ENCODE measurements around the gene BTNL9. TPM values are rescaled to one million over a fixed set of nuclear protein-coding genes. Genes with fewer than 3 reads are reported as not detected.

BTNL9 gene
- total RNA-seq, 4 donors from 2014 or later: 14.5 to 28.6 (median 20.1) TPM

DNA sequence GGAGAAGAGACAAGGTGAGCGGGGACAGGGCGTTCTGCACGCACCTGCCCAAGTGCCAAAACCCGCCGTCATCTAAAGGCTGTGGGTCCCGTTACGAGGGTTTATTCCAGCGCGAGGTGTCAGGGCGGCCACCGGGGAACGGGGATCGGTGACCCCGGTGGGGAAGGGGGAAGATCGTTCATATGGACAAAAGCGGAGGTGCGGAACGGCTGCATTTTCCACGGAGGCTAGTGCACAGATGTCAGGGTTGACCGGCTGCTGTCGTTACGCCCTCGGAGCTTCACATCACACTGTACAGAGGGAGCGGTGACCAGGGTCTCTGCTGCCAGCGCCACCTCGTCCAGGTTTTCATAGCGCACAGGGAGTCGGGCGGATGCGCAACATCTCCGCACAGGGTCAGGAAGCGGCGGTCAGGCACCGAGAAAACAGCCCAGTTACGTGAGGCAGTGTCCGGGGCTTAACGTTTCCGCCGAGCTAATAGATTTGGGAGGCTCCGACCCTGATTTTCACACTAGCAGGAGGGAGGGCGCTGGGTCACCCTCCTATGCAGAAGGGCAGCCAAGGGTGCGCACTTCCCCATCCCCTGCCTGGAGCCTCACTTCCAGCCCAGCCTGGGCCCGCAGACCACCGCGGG, 13.5 kb downstream of the BTNL9 start:
- Histone ChIP-seq H3K4me3 (peak overlapping the region; percentile 27 to 55 (median 42)), H3K36me3 (no peaks in the 10 kb centered on the region), H3K27me3 (peaks cover 64 to 72% (median 65%) of the 10 kb centered on the region in 3 donors), H3K27ac (peak overlapping the region in 3 of 4 donors; percentile 39 to 60 (median 58)), H3K9me3 (no peaks in the 10 kb centered on the region), H3K4me1 (peaks cover 0 to 3% of the 10 kb centered on the region in 2 donors)
- TF ChIP-seq CTCF (IDR thresholded peaks at IDR 0.05 in 4 of 5, conservative IDR thresholded peaks at IDR 0.05 in 1 of 5) (no peak), POLR2A (IDR thresholded peaks at IDR 0.05) (no peak)
- intact Hi-C loops (cut with DNase I; ENCODE audit: low total_unique reads) (loop anchor here (10.0 kb wide), 1 partner anchor 189 kb away; the partner anchor contains the start of gene ZFP62), in situ Hi-C loops (cut with MboI; ENCODE audit: low sequenced_read_pairs in 4 of 4) (no loop called here)
- ATAC-seq (peak in 1 of 2 donors; percentile 23), DNase-seq (no peak)

DNA sequence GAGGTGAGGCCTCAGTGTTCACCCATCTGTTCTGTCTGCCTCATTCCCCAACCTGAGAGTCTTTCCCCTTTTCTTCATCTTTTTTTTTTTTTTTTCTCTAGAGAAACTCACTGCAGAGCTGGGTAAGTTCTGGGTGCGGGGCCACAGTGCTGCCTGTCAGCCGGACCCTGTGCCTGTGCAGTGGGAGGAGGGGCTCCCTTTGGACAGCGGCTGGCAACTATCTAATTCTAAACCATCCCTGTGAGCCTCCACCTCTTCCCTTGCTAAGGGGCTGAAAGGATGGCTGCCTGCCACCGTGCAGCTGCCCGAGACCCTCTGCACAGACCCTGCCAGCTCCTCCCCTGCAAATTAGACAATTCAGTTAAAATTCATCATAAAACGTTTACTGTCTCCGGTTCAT, 14.1 kb downstream of the BTNL9 start:
- no peak for DNase-seq
- Histone ChIP-seq H3K4me3 (peak overlapping the region; percentile 27 to 55 (median 42)), H3K4me1 (peaks cover 0 to 3% of the 10 kb centered on the region in 2 donors), H3K9me3 (no peaks in the 10 kb centered on the region), H3K36me3 (no peaks in the 10 kb centered on the region), H3K27me3 (peaks cover 66 to 77% (median 69%) of the 10 kb centered on the region in 3 donors), H3K27ac (peak overlapping the region in 3 of 4 donors; percentile 39 to 60 (median 58))
- no peak for ATAC-seq
- TF ChIP-seq POLR2A (IDR thresholded peaks at IDR 0.05) (no peak), CTCF (IDR thresholded peaks at IDR 0.05 in 4 of 5, conservative IDR thresholded peaks at IDR 0.05 in 1 of 5) (no peak)
- intact Hi-C loops (cut with DNase I; ENCODE audit: low total_unique reads) (loop anchor here (10.0 kb wide), 1 partner anchor 189 kb away; the partner anchor contains the start of gene ZFP62), in situ Hi-C loops (cut with MboI; ENCODE audit: low sequenced_read_pairs in 4 of 4) (no loop called here)

- TF ChIP-seq POLR2A (IDR thresholded peaks at IDR 0.05) (no peak), CTCF (IDR thresholded peaks at IDR 0.05 in 4 of 5, conservative IDR thresholded peaks at IDR 0.05 in 1 of 5) (no peak)
- H3K4me1 ChIP-seq: peaks cover 0 to 3% of the 10 kb centered on the region in 2 donors
- ATAC-seq (no peak), DNase-seq (no peak)
- intact Hi-C loops (cut with DNase I; ENCODE audit: low total_unique reads): loop anchor here (10.0 kb wide), 1 partner anchor 190 kb away; the partner anchor contains the start of gene ZFP62
- in situ Hi-C loops (cut with MboI; ENCODE audit: low sequenced_read_pairs in 4 of 4): no loop called here
- H3K4me3 ChIP-seq: peak overlapping the region in 1 of 4 donors; percentile 52
- H3K9me3 ChIP-seq: no peaks in the 10 kb centered on the region
- peaks cover 61 to 77% (median 74%) of the 10 kb centered on the region in 3 donors for H3K27me3 ChIP-seq
- no peaks in the 10 kb centered on the region for H3K36me3 ChIP-seq
- H3K27ac ChIP-seq: peak overlapping the region in 1 of 4 donors; percentile 60
Measured at GRCh38 chr5:181054871-181055459, 14.9 kb downstream of the BTNL9 start.

DNA sequence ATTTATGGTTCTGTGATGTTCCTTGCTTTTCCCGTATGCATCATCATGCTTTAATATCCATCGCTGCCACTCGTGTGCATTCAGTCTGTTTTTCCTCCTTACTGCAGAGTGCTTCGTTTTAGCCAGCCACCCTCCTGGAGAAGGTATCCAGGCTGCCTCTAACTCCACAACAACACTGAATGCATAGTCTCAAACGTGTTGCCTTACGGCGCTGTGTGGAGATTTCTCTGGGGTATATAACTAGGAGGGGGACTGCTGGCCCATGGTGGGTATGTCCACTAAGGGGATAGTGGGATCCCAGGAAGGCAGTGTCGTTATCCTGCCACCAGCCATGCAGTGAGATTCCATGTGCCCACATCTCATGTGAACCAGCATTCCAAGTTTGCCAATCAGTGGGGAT, 16.4 kb downstream of the BTNL9 start:
- intact Hi-C loops (cut with DNase I; ENCODE audit: low total_unique reads) (loop anchor here (10.0 kb wide), 1 partner anchor 192 kb away; the partner anchor contains the start of gene ZFP62), in situ Hi-C loops (cut with MboI; ENCODE audit: low sequenced_read_pairs in 4 of 4) (no loop called here)
- TF ChIP-seq CTCF (IDR thresholded peaks at IDR 0.05 in 4 of 5, conservative IDR thresholded peaks at IDR 0.05 in 1 of 5) (no peak), POLR2A (IDR thresholded peaks at IDR 0.05) (no peak)
- no peak for DNase-seq
- H3K27ac ChIP-seq: no peak overlapping the region
- no peaks in the 10 kb centered on the region for H3K9me3 ChIP-seq
- ATAC-seq: no peak
- H3K27me3 ChIP-seq: peaks cover 67 to 75% (median 74%) of the 10 kb centered on the region in 3 donors
- H3K4me3 ChIP-seq: no peak overlapping the region
- H3K36me3 ChIP-seq: no peaks in the 10 kb centered on the region
- peaks cover 0 to 3% of the 10 kb centered on the region in 2 donors for H3K4me1 ChIP-seq
